Bronchial epithelial cell (primary cell): ENCODE measurements around the gene ADORA3. TPM values are rescaled to one million over a fixed set of nuclear protein-coding genes. Genes with fewer than 3 reads are reported as not detected.

Experiments used
- DNase-seq: peaks from one replicate; pipeline ENCODE4 v3.0.0-alpha.2; 2010; ENCODE audit warnings: low read depth
- FAIRE-seq: peaks from 2 replicates; lab custom pipeline; 2011; peaks lifted over from hg19 to GRCh38; lab: Jason Lieb, UNC
- H3K27me3 ChIP-seq: 2 replicates; pipeline ENCODE4 v1.5.1; 2011; ENCODE audit warnings: low read length; ENCODE audit not compliant: control insufficient read depth, insufficient read depth
- H3K36me3 ChIP-seq: 2 replicates; pipeline ENCODE4 v1.5.1; 2011; ENCODE audit warnings: low read length; ENCODE audit not compliant: control insufficient read depth, insufficient read depth
- H3K4me3 ChIP-seq: 2 replicates; pipeline ENCODE4 v1.5.1; 2011; ENCODE audit warnings: mild to moderate bottlenecking, low read depth, low read length, control low read depth
- total RNA-seq: library from RNA; depleted of rRNA; stranded (reverse); fragments of >200 nt; gene quantifications from 2 replicates; pipeline ENCODE4 v1.2.1, GENCODE V29; 2014
- TF ChIP-seq, protein P1 (sequence below): IDR thresholded peaks from 2 replicates; pipeline ENCODE4 v1.5.1; 2011; ENCODE audit warnings: mild to moderate bottlenecking, moderate library complexity, low read length, control low read depth, inconsistent platforms; ENCODE audit not compliant: insufficient read depth, severe bottlenecking

Gene ADORA3
- total RNA-seq, 1 donor from 2014 or later = not detected

DNA sequence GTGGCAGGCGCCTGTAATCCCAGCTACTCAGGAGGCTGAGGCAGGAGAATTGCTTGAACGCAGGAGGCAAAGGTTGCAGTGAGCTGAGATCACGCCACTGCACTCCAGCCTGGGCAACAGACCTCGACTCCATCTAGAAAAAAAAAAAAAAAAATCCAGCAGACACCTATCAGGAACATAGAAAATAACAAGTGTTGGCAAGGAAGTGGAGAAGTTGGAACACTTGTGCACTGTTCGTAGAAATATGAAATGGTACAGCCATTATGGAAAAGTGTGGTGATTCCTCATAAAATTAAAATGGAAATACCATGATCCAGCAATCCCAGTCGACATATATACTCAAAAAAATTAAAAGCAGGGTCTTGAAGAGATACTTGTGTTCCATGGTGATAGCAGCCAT lies 41.7 kb downstream of the ADORA3 start:
- Histone ChIP-seq H3K36me3 (peaks cover 4% of the 10 kb centered on the region), H3K4me3 (no peak overlapping the region), H3K27me3 (no peaks in the 10 kb centered on the region)
- TF ChIP-seq, protein P1, sequence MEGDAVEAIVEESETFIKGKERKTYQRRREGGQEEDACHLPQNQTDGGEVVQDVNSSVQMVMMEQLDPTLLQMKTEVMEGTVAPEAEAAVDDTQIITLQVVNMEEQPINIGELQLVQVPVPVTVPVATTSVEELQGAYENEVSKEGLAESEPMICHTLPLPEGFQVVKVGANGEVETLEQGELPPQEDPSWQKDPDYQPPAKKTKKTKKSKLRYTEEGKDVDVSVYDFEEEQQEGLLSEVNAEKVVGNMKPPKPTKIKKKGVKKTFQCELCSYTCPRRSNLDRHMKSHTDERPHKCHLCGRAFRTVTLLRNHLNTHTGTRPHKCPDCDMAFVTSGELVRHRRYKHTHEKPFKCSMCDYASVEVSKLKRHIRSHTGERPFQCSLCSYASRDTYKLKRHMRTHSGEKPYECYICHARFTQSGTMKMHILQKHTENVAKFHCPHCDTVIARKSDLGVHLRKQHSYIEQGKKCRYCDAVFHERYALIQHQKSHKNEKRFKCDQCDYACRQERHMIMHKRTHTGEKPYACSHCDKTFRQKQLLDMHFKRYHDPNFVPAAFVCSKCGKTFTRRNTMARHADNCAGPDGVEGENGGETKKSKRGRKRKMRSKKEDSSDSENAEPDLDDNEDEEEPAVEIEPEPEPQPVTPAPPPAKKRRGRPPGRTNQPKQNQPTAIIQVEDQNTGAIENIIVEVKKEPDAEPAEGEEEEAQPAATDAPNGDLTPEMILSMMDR = no peak
- FAIRE-seq (no peak), DNase-seq (no peak)

- DNase-seq (no peak), FAIRE-seq (no peak)
- Histone ChIP-seq H3K27me3 (no peaks in the 10 kb centered on the region), H3K36me3 (peaks cover 6% of the 10 kb centered on the region), H3K4me3 (no peak overlapping the region)
- TF ChIP-seq, protein P1 = no peak
Measured at GRCh38 chr1:111455642-111456031, 47.8 kb downstream of the ADORA3 start.

DNA sequence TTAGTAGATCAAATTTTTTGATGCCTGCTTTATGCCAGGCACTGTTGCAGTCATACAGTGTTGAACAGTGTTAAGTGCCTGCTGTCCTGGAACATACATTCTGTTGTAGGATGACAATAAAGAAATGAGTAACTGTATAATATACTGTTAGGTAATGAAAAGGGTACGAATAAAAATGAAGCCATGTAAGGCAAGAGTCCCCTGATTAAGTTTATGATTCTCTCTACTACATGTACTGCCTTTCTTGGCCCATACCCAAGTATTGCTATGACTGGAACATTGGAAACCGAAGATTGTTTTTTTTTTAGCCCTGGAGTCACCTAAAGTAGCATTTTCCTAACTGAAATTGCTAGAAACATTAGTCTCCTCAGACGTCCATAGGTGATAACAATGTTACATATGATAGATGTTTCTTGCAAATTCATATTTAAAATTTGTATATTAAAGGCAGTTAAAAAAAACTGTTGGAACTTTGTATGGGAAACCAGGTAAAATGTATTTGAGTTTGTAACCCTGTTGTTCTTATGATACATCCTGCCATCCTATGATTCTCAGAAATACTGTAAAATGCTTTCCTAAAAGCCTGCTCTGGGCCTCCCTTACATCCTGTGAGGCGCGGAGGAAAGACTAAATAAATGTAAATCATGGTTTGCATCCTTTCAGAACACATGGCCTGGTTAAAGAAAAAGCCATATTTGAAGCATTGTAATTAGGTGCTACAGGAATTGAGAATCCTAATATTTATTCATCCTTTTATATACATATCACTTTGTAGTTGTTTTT lies 48.4 kb downstream of the ADORA3 start:
- DNase-seq (no peak), FAIRE-seq (no peak)
- Histone ChIP-seq H3K27me3 (no peaks in the 10 kb centered on the region), H3K4me3 (no peak overlapping the region), H3K36me3 (peaks cover 6% of the 10 kb centered on the region)
- TF ChIP-seq, protein P1 = no peak

GRCh38 chr1:111453706-111454105 lies 49.7 kb downstream of the ADORA3 start:
- H3K27me3 ChIP-seq = no peaks in the 10 kb centered on the region
- DNase-seq (no peak), FAIRE-seq (no peak)
- no peak overlapping the region for H3K4me3 ChIP-seq
- TF ChIP-seq, protein P1 = no peak
- peaks cover 6% of the 10 kb centered on the region for H3K36me3 ChIP-seq

GRCh38 chr1:111452581-111452980 lies 50.9 kb downstream of the ADORA3 start:
- TF ChIP-seq, protein P1 = no peak
- DNase-seq (no peak), FAIRE-seq (no peak)
- H3K4me3 ChIP-seq = no peak overlapping the region
- no peaks in the 10 kb centered on the region for H3K27me3 ChIP-seq
- H3K36me3 ChIP-seq = peaks cover 6% of the 10 kb centered on the region

DNA sequence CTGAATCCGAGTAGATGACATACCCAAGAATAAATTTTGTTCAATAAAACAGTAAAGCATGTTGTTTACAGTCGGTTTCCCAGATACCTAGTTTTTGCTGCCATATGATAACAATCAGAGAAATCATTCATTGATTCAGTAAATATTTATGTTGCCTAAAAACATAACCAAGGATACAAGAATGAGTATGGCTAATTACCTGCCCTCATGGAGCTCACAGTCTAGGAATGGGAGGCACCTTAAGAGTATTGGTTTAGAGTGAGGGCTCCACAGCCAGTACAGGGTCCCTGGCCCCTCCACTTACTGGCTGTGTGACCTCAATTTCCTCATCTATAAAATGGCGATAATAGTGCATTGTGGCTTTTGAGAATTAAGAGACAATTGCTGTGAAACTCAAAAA lies 53.2 kb downstream of the ADORA3 start:
- TF ChIP-seq, protein P1 = no peak
- FAIRE-seq (no peak), DNase-seq (no peak)
- Histone ChIP-seq H3K27me3 (no peaks in the 10 kb centered on the region), H3K4me3 (peak overlapping the region; percentile 93), H3K36me3 (peaks cover 6% of the 10 kb centered on the region)
